ENCODE measurements around the gene PRKCA. TPM values are rescaled to one million over a fixed set of nuclear protein-coding genes. Genes with fewer than 3 reads are reported as not detected.
"Not testable (repeated sequence)": the region's sequence is repeated elsewhere in the genome, so short reads cannot be mapped to it uniquely, and the experiment has no call there.

Gene PRKCA
- total RNA-seq, 3 donors from 2014 or later (not counting 1 experiment from before 2014, with no cell fraction given), result 19.6 to 29.0 (median 20.4) TPM

GRCh38 chr17:66344473-66344872 lies 42.1 kb downstream of the PRKCA start:
- Histone ChIP-seq H3K4me3 (ENCODE audit: low read length) (no peak overlapping the region), H3K27me3 (ENCODE audit: control insufficient read depth, insufficient read depth, low read length) (no peaks in the 10 kb centered on the region), H3K27ac (ENCODE audit: low read length) (no peak overlapping the region), H3K4me1 (ENCODE audit: control insufficient read depth, insufficient read depth, low read length) (no peaks in the 10 kb centered on the region), H3K9me3 (ENCODE audit: control insufficient read depth, insufficient read depth, low read length) (no peaks in the 10 kb centered on the region), H3K36me3 (ENCODE audit: control insufficient read depth, insufficient read depth, low read length) (no peaks in the 10 kb centered on the region)
- no peak overlapping the region for H3K4me3 Mint-ChIP-seq
- no peak for TF ChIP-seq CTCF (IDR thresholded peaks at IDR 0.05)
- peaks cover 9 to 15% of the 10 kb centered on the region in 2 donors for H3K4me1 Mint-ChIP-seq
- H3K36me3 Mint-ChIP-seq, result no peaks in the 10 kb centered on the region
- H3K27ac Mint-ChIP-seq, result no peak overlapping the region
- no peaks in the 10 kb centered on the region for H3K9me3 Mint-ChIP-seq
- intact Hi-C loops (cut with micrococcal nuclease), result no loop called here
- H3K27me3 Mint-ChIP-seq (ENCODE audit: low read depth in 2 of 2), result no peaks in the 10 kb centered on the region
- WGBS (ENCODE audit: insufficient coverage), result 98% methylated on average over 4 of the region's 4 CpGs
- ATAC-seq (no peak), DNase-seq (no peak)

- no peak overlapping the region for H3K27ac Mint-ChIP-seq
- intact Hi-C loops (cut with micrococcal nuclease), result no loop called here
- ATAC-seq, result no peak
- H3K9me3 Mint-ChIP-seq, result no peaks in the 10 kb centered on the region
- peaks cover 1 to 11% of the 10 kb centered on the region in 2 donors for H3K4me1 Mint-ChIP-seq
- Histone ChIP-seq H3K4me3 (ENCODE audit: low read length) (no peak overlapping the region), H3K27me3 (ENCODE audit: control insufficient read depth, insufficient read depth, low read length) (no peaks in the 10 kb centered on the region), H3K9me3 (ENCODE audit: control insufficient read depth, insufficient read depth, low read length) (no peaks in the 10 kb centered on the region), H3K36me3 (ENCODE audit: control insufficient read depth, insufficient read depth, low read length) (no peaks in the 10 kb centered on the region), H3K4me1 (ENCODE audit: control insufficient read depth, insufficient read depth, low read length) (no peaks in the 10 kb centered on the region), H3K27ac (ENCODE audit: low read length) (no peak overlapping the region)
- 98% methylated on average over 3 of the region's 4 CpGs for WGBS (ENCODE audit: insufficient coverage)
- no peak for TF ChIP-seq CTCF (IDR thresholded peaks at IDR 0.05)
- H3K4me3 Mint-ChIP-seq, result no peak overlapping the region
- no peak for DNase-seq
- no peaks in the 10 kb centered on the region for H3K27me3 Mint-ChIP-seq (ENCODE audit: low read depth in 2 of 2)
- no peaks in the 10 kb centered on the region for H3K36me3 Mint-ChIP-seq
Observed at GRCh38 chr17:66345264-66345663, 42.9 kb downstream of the PRKCA start.

GRCh38 chr17:66345949-66346638 lies 43.7 kb downstream of the PRKCA start:
- 91% methylated on average over 11 of the region's 12 CpGs for WGBS (ENCODE audit: insufficient coverage)
- H3K9me3 ChIP-seq (ENCODE audit: control insufficient read depth, insufficient read depth, low read length); H3K27me3 Mint-ChIP-seq (ENCODE audit: low read depth in 2 of 2); H3K36me3 ChIP-seq (ENCODE audit: control insufficient read depth, insufficient read depth, low read length); H3K27ac Mint-ChIP-seq; intact Hi-C loops (cut with micrococcal nuclease); H3K27ac ChIP-seq (ENCODE audit: low read length); DNase-seq; H3K27me3 ChIP-seq (ENCODE audit: control insufficient read depth, insufficient read depth, low read length); H3K4me1 ChIP-seq (ENCODE audit: control insufficient read depth, insufficient read depth, low read length); H3K4me3 ChIP-seq (ENCODE audit: low read length); H3K4me3 Mint-ChIP-seq; H3K9me3 Mint-ChIP-seq; H3K36me3 Mint-ChIP-seq; ATAC-seq: not testable (repeated sequence)
- H3K4me1 Mint-ChIP-seq, result peaks cover 0 to 15% of the 10 kb centered on the region in 2 donors

- Histone ChIP-seq H3K36me3 (ENCODE audit: control insufficient read depth, insufficient read depth, low read length) (no peaks in the 10 kb centered on the region), H3K4me3 (ENCODE audit: low read length) (no peak overlapping the region), H3K4me1 (ENCODE audit: control insufficient read depth, insufficient read depth, low read length) (no peaks in the 10 kb centered on the region), H3K27me3 (ENCODE audit: control insufficient read depth, insufficient read depth, low read length) (no peaks in the 10 kb centered on the region), H3K9me3 (ENCODE audit: control insufficient read depth, insufficient read depth, low read length) (no peaks in the 10 kb centered on the region), H3K27ac (ENCODE audit: low read length) (no peak overlapping the region)
- 95% methylated on average over 8 of the region's 10 CpGs for WGBS (ENCODE audit: insufficient coverage)
- H3K27me3 Mint-ChIP-seq (ENCODE audit: low read depth in 2 of 2), result no peaks in the 10 kb centered on the region
- intact Hi-C loops (cut with micrococcal nuclease), result no loop called here
- no peak for DNase-seq
- H3K36me3 Mint-ChIP-seq, result no peaks in the 10 kb centered on the region
- no peak for ATAC-seq
- no peaks in the 10 kb centered on the region for H3K9me3 Mint-ChIP-seq
- TF ChIP-seq CTCF (IDR thresholded peaks at IDR 0.05), result no peak
- H3K4me1 Mint-ChIP-seq, result peaks cover 0 to 17% of the 10 kb centered on the region in 2 donors
- H3K27ac Mint-ChIP-seq, result no peak overlapping the region
- H3K4me3 Mint-ChIP-seq, result no peak overlapping the region
Observed at GRCh38 chr17:66347661-66348514, 45.5 kb downstream of the PRKCA start.
